ENCODE measurements around the gene ERMARD. TPM values are rescaled to one million over a fixed set of nuclear protein-coding genes. Genes with fewer than 3 reads are reported as not detected.
A peak's percentile ranks its signal among the peaks of the same experiment; 100 is the strongest.

ERMARD gene
- total and polyA plus RNA-seq, 8 donors: 9.1 to 62.4 (median 14.4) TPM

- Histone ChIP-seq H3K27ac (no peak overlapping the region), H3K27me3 (no peaks in the 10 kb centered on the region), H3K4me1 (no peaks in the 10 kb centered on the region), H3K9me3 (no peaks in the 10 kb centered on the region), H3K4me3 (no peak overlapping the region), H3K36me3 (no peaks in the 10 kb centered on the region)
- peak in 1 of 6 donors; percentile 2 for DNase-seq
- no peak for ATAC-seq
- FAIRE-seq: no peak
- 70 to 85% methylated on average over 1 of the region's 1 CpG for WGBS, 2 donors
- no peak for TF ChIP-seq CTCF (IDR thresholded peaks at IDR 0.05)
- intact Hi-C loops (cut with DNase I): no loop called here
These were observed 55.3 kb downstream of the ERMARD start for GRCh38 chr6:169806701-169807100.

- no peaks in the 10 kb centered on the region for H3K27me3 ChIP-seq
- WGBS, 2 donors: 38 to 65% methylated on average over 1 of the region's 1 CpG
- FAIRE-seq: no peak
These were observed 55.8 kb downstream of the ERMARD start for GRCh38 chr6:169807229-169807628.

GRCh38 chr6:169807699-169808607 lies 56.5 kb downstream of the ERMARD start:
- Histone ChIP-seq H3K9me3 (no peaks in the 10 kb centered on the region), H3K36me3 (no peaks in the 10 kb centered on the region), H3K27ac (no peak overlapping the region), H3K4me3 (no peak overlapping the region), H3K27me3 (no peaks in the 10 kb centered on the region), H3K4me1 (no peaks in the 10 kb centered on the region)
- no peak for TF ChIP-seq CTCF (IDR thresholded peaks at IDR 0.05)
- ATAC-seq (no peak), DNase-seq (peak in 2 of 6 donors; percentile 12 to 23), FAIRE-seq (no peak)
- intact Hi-C loops (cut with DNase I): no loop called here
- 47 to 69% methylated on average over 8 to 9 of the region's 9 CpGs for WGBS, 2 donors

More at GRCh38 chr6:169807229-169807628, 55.8 kb downstream of the ERMARD start:
- Histone ChIP-seq H3K9me3 (no peaks in the 10 kb centered on the region), H3K27ac (no peak overlapping the region), H3K4me3 (no peak overlapping the region), H3K36me3 (no peaks in the 10 kb centered on the region), H3K4me1 (no peaks in the 10 kb centered on the region)
- TF ChIP-seq CTCF (IDR thresholded peaks at IDR 0.05): no peak
- DNase-seq (peak in 1 of 6 donors; percentile 6), ATAC-seq (no peak)
- intact Hi-C loops (cut with DNase I): no loop called here

GRCh38 chr6:169808608-169808967 lies 57.2 kb downstream of the ERMARD start:
- H3K27me3 ChIP-seq: no peaks in the 10 kb centered on the region
- peak in 1 of 6 donors; percentile 8 for DNase-seq
- no peak overlapping the region for H3K27ac ChIP-seq
- FAIRE-seq: no peak
- H3K4me3 ChIP-seq: no peak overlapping the region
- ATAC-seq: no peak
- no peaks in the 10 kb centered on the region for H3K9me3 ChIP-seq
- no peaks in the 10 kb centered on the region for H3K4me1 ChIP-seq
- no peaks in the 10 kb centered on the region for H3K36me3 ChIP-seq
- TF ChIP-seq CTCF (IDR thresholded peaks at IDR 0.05): no peak
- 33 to 69% methylated on average over 3 of the region's 3 CpGs for WGBS, 2 donors
- intact Hi-C loops (cut with DNase I): no loop called here

GRCh38 chr6:169809386-169809785 lies 58.0 kb downstream of the ERMARD start:
- Histone ChIP-seq H3K4me3 (no peak overlapping the region), H3K9me3 (no peaks in the 10 kb centered on the region), H3K27me3 (no peaks in the 10 kb centered on the region), H3K4me1 (no peaks in the 10 kb centered on the region), H3K27ac (no peak overlapping the region), H3K36me3 (no peaks in the 10 kb centered on the region)
- no peak for TF ChIP-seq CTCF (IDR thresholded peaks at IDR 0.05)
- no peak for FAIRE-seq
- 83 to 91% methylated on average over 4 of the region's 4 CpGs for WGBS, 2 donors
- DNase-seq: peak in 2 of 6 donors; percentile 6 to 26
- intact Hi-C loops (cut with DNase I): no loop called here
- no peak for ATAC-seq
